ENCODE measurements around the gene KRT84. TPM values are rescaled to one million over a fixed set of nuclear protein-coding genes. Genes with fewer than 3 reads are reported as not detected.

Gene KRT84
- total RNA-seq, 1 donor from 2014 or later: not detected

Other genes starting within 250 kb of the KRT84 start
- not detected for gene KRT80, start 193.6 kb downstream of the KRT84 start, total RNA-seq
- not detected for gene KRT7, start 152.4 kb downstream of the KRT84 start, total RNA-seq
- gene KRT86, start 111.0 kb downstream of the KRT84 start, total RNA-seq: under 0.01 TPM
- not detected for gene KRT81, start 94.1 kb downstream of the KRT84 start, total RNA-seq
- not detected for gene KRT83, start 64.3 kb downstream of the KRT84 start, total RNA-seq
- gene KRT85, start 18.2 kb downstream of the KRT84 start, total RNA-seq: not detected
- gene KRT82, start 20.7 kb upstream of the KRT84 start, total RNA-seq: not detected
- gene KRT75, start 48.7 kb upstream of the KRT84 start, total RNA-seq: not detected
- gene KRT6B, start 66.5 kb upstream of the KRT84 start, total RNA-seq: not detected
- gene KRT6C, start 88.2 kb upstream of the KRT84 start, total RNA-seq: not detected
- not detected for gene KRT6A, start 107.6 kb upstream of the KRT84 start, total RNA-seq
- gene KRT5, start 134.7 kb upstream of the KRT84 start, total RNA-seq: not detected
- gene KRT71, start 167.5 kb upstream of the KRT84 start, total RNA-seq: not detected
- not detected for gene KRT74, start 188.2 kb upstream of the KRT84 start, total RNA-seq
- not detected for gene KRT72, start 215.8 kb upstream of the KRT84 start, total RNA-seq
- gene KRT73, start 232.9 kb upstream of the KRT84 start, total RNA-seq: not detected